ENCODE results near the gene FAM53A. TPM values are rescaled to one million over a fixed set of nuclear protein-coding genes. Genes with fewer than 3 reads are reported as not detected.
"Not testable (repeated sequence)": the region's sequence is repeated elsewhere in the genome, so short reads cannot be mapped to it uniquely, and the experiment has no call there.

FAM53A gene
- total RNA-seq, 1 donor from 2014 or later = 3.3 TPM

- peaks cover 7% of the 10 kb centered on the region for H3K9me3 Mint-ChIP-seq
- no peak for DNase-seq (ENCODE audit: low spot score)
- intact Hi-C loops (cut with micrococcal nuclease) = no loop called here
Measured at GRCh38 chr4:1613099-1613495, 71.0 kb downstream of the FAM53A start.

GRCh38 chr4:1612278-1613098, 71.6 kb downstream of the FAM53A start:
- intact Hi-C loops (cut with micrococcal nuclease) = no loop called here
- no peak overlapping the region for H3K4me3 Mint-ChIP-seq (ENCODE audit: low read depth)

More at GRCh38 chr4:1613099-1613495, 71.0 kb downstream of the FAM53A start:
- Mint-ChIP-seq H3K4me1 (ENCODE audit: low read depth) (peaks cover 4% of the 10 kb centered on the region), H3K4me3 (ENCODE audit: low read depth) (no peak overlapping the region), H3K27ac (no peak overlapping the region), H3K36me3 (ENCODE audit: low read depth) (no peaks in the 10 kb centered on the region), H3K27me3 (ENCODE audit: low read depth) (no peaks in the 10 kb centered on the region)

GRCh38 chr4:1611501-1611870, 72.6 kb downstream of the FAM53A start:
- no peak overlapping the region for H3K4me3 Mint-ChIP-seq (ENCODE audit: low read depth)

More at GRCh38 chr4:1612278-1613098, 71.6 kb downstream of the FAM53A start:
- H3K27ac Mint-ChIP-seq = no peak overlapping the region
- H3K9me3 Mint-ChIP-seq = peaks cover 7% of the 10 kb centered on the region
- DNase-seq (ENCODE audit: low spot score) = no peak
- H3K36me3 Mint-ChIP-seq (ENCODE audit: low read depth) = no peaks in the 10 kb centered on the region
- H3K27me3 Mint-ChIP-seq (ENCODE audit: low read depth) = no peaks in the 10 kb centered on the region
- H3K4me1 Mint-ChIP-seq (ENCODE audit: low read depth) = peaks cover 4% of the 10 kb centered on the region

GRCh38 chr4:1610791-1611500, 73.2 kb downstream of the FAM53A start:
- Mint-ChIP-seq H3K9me3 (peaks cover 7% of the 10 kb centered on the region), H3K4me1 (ENCODE audit: low read depth) (peaks cover 4% of the 10 kb centered on the region), H3K27ac (no peak overlapping the region), H3K36me3 (ENCODE audit: low read depth) (no peaks in the 10 kb centered on the region), H3K4me3 (ENCODE audit: low read depth) (no peak overlapping the region), H3K27me3 (ENCODE audit: low read depth) (no peaks in the 10 kb centered on the region)
- DNase-seq (ENCODE audit: low spot score) = no peak
- intact Hi-C loops (cut with micrococcal nuclease) = no loop called here

More at GRCh38 chr4:1611501-1611870, 72.6 kb downstream of the FAM53A start:
- Mint-ChIP-seq H3K9me3 (peaks cover 7% of the 10 kb centered on the region), H3K4me1 (ENCODE audit: low read depth) (peaks cover 4% of the 10 kb centered on the region), H3K27ac (no peak overlapping the region), H3K27me3 (ENCODE audit: low read depth) (no peaks in the 10 kb centered on the region), H3K36me3 (ENCODE audit: low read depth) (no peaks in the 10 kb centered on the region)
- intact Hi-C loops (cut with micrococcal nuclease) = no loop called here
- no peak for DNase-seq (ENCODE audit: low spot score)

DNA sequence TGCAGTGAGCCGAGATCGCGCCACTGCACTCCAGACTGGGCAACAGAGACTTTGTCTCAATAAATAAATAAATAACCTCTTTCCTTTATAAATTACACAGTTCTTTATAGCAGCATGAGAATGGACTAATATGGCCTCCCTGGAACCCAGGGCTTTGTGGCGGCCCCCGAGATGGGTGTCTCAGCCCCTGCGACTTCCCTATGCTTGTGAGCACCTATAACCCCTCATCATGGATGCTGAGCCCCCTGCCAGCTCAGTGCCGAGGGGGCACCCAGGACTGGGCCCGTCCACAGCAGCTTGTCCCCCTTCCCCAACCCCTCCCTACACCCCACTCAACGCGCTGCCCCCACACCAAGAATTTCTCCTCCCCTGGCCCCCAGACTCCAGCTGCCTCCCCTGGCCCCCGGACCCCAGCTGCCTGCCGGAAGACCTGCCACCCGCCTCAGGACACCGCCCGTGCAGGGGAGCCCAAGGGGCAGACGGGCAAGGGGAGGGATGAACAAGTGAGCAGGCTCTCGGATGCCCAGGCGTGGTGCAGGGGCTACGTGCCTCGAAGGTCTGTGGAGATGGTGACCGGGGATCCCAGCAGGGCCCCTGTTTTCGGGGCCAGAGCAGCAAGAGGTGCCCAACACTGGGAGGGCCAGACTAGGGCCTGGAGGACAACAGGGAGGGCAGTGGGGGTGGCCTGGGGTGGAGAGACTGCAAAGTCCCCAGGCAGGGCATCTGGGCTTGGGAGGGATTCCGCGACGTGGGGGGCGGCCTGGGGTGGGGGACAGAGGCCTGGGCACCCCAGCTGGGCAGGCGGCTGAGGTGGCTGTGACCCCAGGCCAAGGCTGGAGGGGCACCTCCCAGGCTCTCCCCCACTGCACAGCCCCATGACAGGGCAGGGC, 74.0 kb downstream of the FAM53A start:
- Mint-ChIP-seq H3K9me3 (peaks cover 6% of the 10 kb centered on the region), H3K36me3 (ENCODE audit: low read depth) (no peaks in the 10 kb centered on the region), H3K4me1 (ENCODE audit: low read depth) (peaks cover 4% of the 10 kb centered on the region), H3K27ac (no peak overlapping the region), H3K4me3 (ENCODE audit: low read depth) (no peak overlapping the region), H3K27me3 (ENCODE audit: low read depth) (no peaks in the 10 kb centered on the region)
- intact Hi-C loops (cut with micrococcal nuclease) = no loop called here
- no peak for DNase-seq (ENCODE audit: low spot score)

DNA sequence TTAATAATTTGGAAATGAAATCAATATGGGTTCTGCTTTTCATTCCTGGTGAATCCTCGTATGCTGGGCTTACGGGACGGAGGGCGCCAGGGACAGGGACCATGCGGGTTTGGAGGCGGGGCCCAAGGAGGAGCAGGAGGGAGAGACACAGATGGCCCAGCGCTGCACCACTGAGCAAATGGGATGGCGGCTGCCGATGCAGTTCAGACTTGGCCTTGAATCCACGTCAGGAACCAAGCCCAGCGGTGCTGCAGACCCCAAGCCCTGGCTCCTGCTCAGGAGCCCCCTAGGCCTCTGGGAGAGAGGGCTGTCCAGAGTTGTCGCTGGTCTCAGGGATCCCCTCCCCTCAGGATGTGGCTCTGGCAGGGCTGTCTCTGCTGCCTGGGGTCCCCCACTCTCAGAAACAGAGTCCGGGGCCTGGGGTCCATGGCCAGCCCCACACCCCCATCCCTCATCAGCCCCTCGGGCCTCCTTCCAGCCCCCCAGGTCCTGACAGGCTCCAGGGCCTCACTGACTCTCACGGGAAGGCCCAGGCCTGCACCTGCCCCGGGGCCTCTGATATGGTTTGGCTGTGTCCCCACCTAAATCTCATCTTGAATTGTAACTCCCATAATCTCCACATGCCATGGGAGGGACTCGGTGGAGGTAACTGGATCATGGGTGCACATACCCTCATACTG, 75.2 kb downstream of the FAM53A start:
- Mint-ChIP-seq H3K4me1 (ENCODE audit: low read depth) (no peaks in the 10 kb centered on the region), H3K4me3 (ENCODE audit: low read depth) (no peak overlapping the region), H3K9me3 (no peaks in the 10 kb centered on the region), H3K36me3 (ENCODE audit: low read depth) (no peaks in the 10 kb centered on the region), H3K27ac (no peak overlapping the region), H3K27me3 (ENCODE audit: low read depth) (no peaks in the 10 kb centered on the region)
- DNase-seq (ENCODE audit: low spot score) = no peak
- intact Hi-C loops (cut with micrococcal nuclease) = no loop called here

DNA sequence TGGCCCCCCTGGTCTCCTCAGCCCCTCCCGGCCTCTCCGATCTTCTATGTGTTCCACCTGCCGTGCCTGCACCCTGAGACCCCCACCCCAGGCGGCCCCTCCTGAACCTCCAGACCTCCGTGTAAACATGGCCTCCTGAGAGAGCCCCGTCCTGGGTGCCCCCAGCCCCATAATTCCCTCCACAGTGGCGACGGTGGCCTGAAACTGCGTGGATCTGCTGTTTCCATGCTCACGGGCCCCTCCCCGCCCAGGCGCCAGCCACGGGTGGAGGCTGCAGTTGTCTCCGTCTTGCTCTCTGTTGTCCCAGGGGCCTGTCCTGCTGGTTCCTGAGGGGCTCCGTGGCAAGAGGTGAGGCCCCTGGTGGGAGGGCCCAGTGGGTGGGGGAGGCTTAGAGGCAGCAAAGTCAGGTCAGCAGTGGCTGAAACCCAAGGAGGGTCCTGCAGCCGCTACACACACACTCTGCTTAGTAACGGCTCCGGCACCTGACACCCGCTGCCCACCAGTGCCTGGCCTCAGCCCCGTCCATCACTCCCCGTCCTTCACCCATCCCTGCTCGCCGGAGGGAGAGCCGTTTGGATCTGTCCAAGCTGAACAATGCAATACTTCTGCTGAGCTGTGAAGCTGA, 75.8 kb downstream of the FAM53A start:
- no peaks in the 10 kb centered on the region for H3K4me1 Mint-ChIP-seq (ENCODE audit: low read depth)

DNA sequence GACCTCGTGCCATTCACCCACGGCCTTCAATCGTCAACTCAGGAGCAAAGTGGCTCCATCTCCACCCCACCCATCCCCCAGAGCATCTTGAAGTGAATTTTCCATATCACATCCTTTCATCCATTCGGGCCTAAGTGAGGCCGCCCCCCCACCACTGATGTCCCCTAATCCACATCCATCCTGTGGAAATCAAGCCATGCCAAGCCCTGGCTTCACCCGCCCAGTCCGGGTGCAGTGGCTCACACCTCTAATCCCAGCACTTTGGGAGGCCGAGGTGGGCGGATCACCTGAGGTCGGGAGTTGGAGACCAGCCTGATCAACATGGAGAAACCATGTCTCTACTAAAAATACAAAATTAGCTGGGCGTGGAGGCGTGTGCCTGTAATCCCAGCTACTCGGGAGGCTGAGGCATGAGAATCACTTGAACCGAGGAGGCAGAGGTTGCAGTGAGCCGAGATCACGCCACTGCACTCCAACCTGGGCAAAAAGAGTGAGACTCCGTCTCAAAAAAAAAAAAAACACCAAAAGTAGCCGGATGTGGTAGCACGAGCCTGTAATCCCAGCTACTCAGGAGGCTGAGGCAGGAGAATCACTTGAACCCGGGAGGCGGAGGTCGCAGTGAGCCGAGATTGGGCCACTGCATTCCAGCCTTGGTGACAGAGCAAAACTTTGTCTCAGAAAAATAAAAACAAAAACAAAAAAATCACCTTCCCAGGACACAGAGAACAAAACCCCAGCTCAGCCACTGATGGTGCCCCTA, 76.5 kb downstream of the FAM53A start:
- H3K27me3 Mint-ChIP-seq (ENCODE audit: low read depth); H3K9me3 Mint-ChIP-seq; H3K27ac Mint-ChIP-seq; H3K4me1 Mint-ChIP-seq (ENCODE audit: low read depth); intact Hi-C loops (cut with micrococcal nuclease); H3K36me3 Mint-ChIP-seq (ENCODE audit: low read depth); H3K4me3 Mint-ChIP-seq (ENCODE audit: low read depth); DNase-seq (ENCODE audit: low spot score): not testable (repeated sequence)

More for the DNA sequence above, 75.8 kb downstream of the FAM53A start:
- Mint-ChIP-seq H3K27me3 (ENCODE audit: low read depth) (no peaks in the 10 kb centered on the region), H3K9me3 (no peaks in the 10 kb centered on the region), H3K36me3 (ENCODE audit: low read depth) (no peaks in the 10 kb centered on the region), H3K4me3 (ENCODE audit: low read depth) (no peak overlapping the region), H3K27ac (no peak overlapping the region)
- no peak for DNase-seq (ENCODE audit: low spot score)
- intact Hi-C loops (cut with micrococcal nuclease) = no loop called here

- Mint-ChIP-seq H3K9me3 (no peaks in the 10 kb centered on the region), H3K36me3 (ENCODE audit: low read depth) (no peaks in the 10 kb centered on the region), H3K4me3 (ENCODE audit: low read depth) (no peak overlapping the region), H3K4me1 (ENCODE audit: low read depth) (no peaks in the 10 kb centered on the region), H3K27me3 (ENCODE audit: low read depth) (no peaks in the 10 kb centered on the region), H3K27ac (no peak overlapping the region)
- no peak for DNase-seq (ENCODE audit: low spot score)
- intact Hi-C loops (cut with micrococcal nuclease) = no loop called here
Measured at GRCh38 chr4:1604706-1605205, 79.4 kb downstream of the FAM53A start.

DNA sequence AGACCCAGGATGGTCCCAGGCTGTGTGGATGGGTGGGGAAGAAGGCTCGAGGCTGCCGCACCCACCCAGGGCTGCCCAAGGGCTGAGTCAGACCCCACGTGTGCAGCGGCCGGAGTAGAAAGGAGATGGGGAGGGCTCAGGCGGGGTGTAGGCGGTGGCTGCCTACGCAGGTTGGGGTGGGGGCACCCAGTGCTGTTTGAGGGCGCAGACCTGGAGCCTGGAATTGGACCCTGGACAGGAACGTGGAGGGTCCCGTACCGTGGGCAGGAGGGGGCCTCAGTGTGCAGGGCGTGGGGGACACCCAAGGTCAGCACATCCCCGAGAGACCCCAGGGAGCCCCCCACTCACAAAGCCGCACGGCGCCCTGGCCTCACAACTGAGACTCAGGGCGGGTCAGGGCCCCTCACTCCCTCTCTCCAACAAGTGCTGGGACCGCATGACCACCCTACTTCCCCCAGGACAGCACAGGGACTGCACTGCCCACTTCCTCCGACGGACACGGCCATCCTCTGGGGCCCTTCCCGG, 79.9 kb downstream of the FAM53A start:
- no peak overlapping the region for H3K4me3 Mint-ChIP-seq (ENCODE audit: low read depth)
- H3K27ac Mint-ChIP-seq = no peak overlapping the region
- no peaks in the 10 kb centered on the region for H3K27me3 Mint-ChIP-seq (ENCODE audit: low read depth)
- no peaks in the 10 kb centered on the region for H3K9me3 Mint-ChIP-seq
- intact Hi-C loops (cut with micrococcal nuclease) = no loop called here
- H3K36me3 Mint-ChIP-seq (ENCODE audit: low read depth) = no peaks in the 10 kb centered on the region
- DNase-seq (ENCODE audit: low spot score) = no peak
- H3K4me1 Mint-ChIP-seq (ENCODE audit: low read depth) = no peaks in the 10 kb centered on the region

- Mint-ChIP-seq H3K27ac (no peak overlapping the region), H3K4me1 (ENCODE audit: low read depth) (no peaks in the 10 kb centered on the region), H3K27me3 (ENCODE audit: low read depth) (no peaks in the 10 kb centered on the region), H3K36me3 (ENCODE audit: low read depth) (no peaks in the 10 kb centered on the region), H3K4me3 (ENCODE audit: low read depth) (no peak overlapping the region), H3K9me3 (no peaks in the 10 kb centered on the region)
- no peak for DNase-seq (ENCODE audit: low spot score)
- intact Hi-C loops (cut with micrococcal nuclease) = no loop called here
Measured at GRCh38 chr4:1603413-1604135, 80.5 kb downstream of the FAM53A start.

Data from activated T-helper 2 cell treated with anti-CD3 and anti-CD28 coated beads, Interferon-gamma antibody, Interleukin-2, Interleukin-4, amounts not matched to agents 10 μg/mL and 5 μg/mL and 100 μg/mL, durations not matched to agents 14 hours and 24 hours and 36 hours (primary cell).